ENCODE data around the gene CSTB.

The CSTB gene

DNA sequence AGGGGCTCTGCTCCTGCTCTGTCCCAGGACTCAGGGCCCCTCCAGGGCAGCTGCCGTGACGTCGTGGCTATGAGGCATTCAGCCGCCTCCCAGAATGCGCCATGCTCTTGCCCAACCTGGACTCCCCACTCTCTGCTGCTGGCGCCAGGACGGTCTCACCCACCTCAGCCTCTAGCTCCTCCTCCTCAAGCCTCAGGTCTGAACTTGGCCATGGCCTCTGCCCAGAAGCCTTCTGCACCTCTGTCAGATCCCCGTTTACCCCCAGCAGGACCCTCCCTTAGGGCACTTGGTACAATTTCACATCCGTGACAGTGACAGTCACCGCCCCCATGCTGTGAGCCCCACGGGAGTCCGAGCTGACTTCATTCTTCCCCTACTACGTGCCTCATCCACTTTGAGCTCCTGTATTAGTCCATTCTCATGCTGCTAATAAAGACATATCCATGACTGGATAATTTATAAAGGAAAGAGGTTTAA is 4.9 kb downstream of the CSTB start:
- Histone ChIP-seq H3K4me1 (ENCODE audit: control insufficient read depth, insufficient read depth, low read length) (no peaks in the 10 kb centered on the region), H3K9me3 (ENCODE audit: control insufficient read depth, insufficient read depth, low read depth, low read length) (no peaks in the 10 kb centered on the region), H3K27ac (ENCODE audit: extremely low read depth, low read depth, low read length) (no peak overlapping the region), H3K36me3 (ENCODE audit: control insufficient read depth in 2 of 2, insufficient read depth in 1 of 2, low read length in 2 of 2) (peaks cover 7 to 21% of the 10 kb centered on the region in 2 experiments; a peak in 2 of 3 replicates), H3K4me3 (ENCODE audit: low read depth, low read length) (no peak overlapping the region)
- POLR2A ChIA-PET: interaction anchor here (0.8 to 1.9 kb wide), 4 partner anchors 13 to 42 kb away, joined by 3 to 6 read pairs (median 4); partner anchors contain the start of gene RRP1
- CTCF ChIA-PET: interaction anchor here (0.6 to 1.7 kb wide), 4 partner anchors 12 to 1566 kb away, joined by 3 to 8 read pairs (median 4); partner anchors contain the start of gene RRP1
- peak; percentile 88 for TF ChIP-seq ZIC2 (tag by site-specific recombination; IDR thresholded peaks at IDR 0.05)
- TF ChIP-seq ZBTB48 (tag by site-specific recombination; IDR thresholded peaks at IDR 0.05): no peak; the same call in 1 of the 2 replicates
- TF ChIP-seq BCL11B (tag by site-specific recombination; IDR thresholded peaks at IDR 0.05; ENCODE audit: low read depth): no peak
- TF ChIP-seq, protein P1, sequence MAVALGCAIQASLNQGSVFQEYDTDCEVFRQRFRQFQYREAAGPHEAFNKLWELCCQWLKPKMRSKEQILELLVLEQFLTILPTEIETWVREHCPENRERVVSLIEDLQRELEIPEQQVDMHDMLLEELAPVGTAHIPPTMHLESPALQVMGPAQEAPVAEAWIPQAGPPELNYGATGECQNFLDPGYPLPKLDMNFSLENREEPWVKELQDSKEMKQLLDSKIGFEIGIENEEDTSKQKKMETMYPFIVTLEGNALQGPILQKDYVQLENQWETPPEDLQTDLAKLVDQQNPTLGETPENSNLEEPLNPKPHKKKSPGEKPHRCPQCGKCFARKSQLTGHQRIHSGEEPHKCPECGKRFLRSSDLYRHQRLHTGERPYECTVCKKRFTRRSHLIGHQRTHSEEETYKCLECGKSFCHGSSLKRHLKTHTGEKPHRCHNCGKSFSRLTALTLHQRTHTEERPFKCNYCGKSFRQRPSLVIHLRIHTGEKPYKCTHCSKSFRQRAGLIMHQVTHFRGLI (tag by site-specific recombination; IDR thresholded peaks at IDR 0.05): no peak
- no peak for TF ChIP-seq SCRT1 (tag by site-specific recombination; IDR thresholded peaks at IDR 0.05; ENCODE audit: borderline replicate concordance)
- TF ChIP-seq, protein P2, sequence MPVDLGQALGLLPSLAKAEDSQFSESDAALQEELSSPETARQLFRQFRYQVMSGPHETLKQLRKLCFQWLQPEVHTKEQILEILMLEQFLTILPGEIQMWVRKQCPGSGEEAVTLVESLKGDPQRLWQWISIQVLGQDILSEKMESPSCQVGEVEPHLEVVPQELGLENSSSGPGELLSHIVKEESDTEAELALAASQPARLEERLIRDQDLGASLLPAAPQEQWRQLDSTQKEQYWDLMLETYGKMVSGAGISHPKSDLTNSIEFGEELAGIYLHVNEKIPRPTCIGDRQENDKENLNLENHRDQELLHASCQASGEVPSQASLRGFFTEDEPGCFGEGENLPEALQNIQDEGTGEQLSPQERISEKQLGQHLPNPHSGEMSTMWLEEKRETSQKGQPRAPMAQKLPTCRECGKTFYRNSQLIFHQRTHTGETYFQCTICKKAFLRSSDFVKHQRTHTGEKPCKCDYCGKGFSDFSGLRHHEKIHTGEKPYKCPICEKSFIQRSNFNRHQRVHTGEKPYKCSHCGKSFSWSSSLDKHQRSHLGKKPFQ (tag by site-specific recombination; IDR thresholded peaks at IDR 0.05): 0 out of 2 replicates have a peak, but pooled peaks have one; percentile 7
- TF ChIP-seq ZNF324 (tag by site-specific recombination; IDR thresholded peaks at IDR 0.05): peak; percentile 74; the same call in 1 of the 2 replicates
- TF ChIP-seq ZNF560 (tag by site-specific recombination; IDR thresholded peaks at IDR 0.05; ENCODE audit: borderline replicate concordance): no peak
- no peak for TF ChIP-seq ZNF792 (tag by site-specific recombination; IDR thresholded peaks at IDR 0.05)
- TF ChIP-seq, protein P3, sequence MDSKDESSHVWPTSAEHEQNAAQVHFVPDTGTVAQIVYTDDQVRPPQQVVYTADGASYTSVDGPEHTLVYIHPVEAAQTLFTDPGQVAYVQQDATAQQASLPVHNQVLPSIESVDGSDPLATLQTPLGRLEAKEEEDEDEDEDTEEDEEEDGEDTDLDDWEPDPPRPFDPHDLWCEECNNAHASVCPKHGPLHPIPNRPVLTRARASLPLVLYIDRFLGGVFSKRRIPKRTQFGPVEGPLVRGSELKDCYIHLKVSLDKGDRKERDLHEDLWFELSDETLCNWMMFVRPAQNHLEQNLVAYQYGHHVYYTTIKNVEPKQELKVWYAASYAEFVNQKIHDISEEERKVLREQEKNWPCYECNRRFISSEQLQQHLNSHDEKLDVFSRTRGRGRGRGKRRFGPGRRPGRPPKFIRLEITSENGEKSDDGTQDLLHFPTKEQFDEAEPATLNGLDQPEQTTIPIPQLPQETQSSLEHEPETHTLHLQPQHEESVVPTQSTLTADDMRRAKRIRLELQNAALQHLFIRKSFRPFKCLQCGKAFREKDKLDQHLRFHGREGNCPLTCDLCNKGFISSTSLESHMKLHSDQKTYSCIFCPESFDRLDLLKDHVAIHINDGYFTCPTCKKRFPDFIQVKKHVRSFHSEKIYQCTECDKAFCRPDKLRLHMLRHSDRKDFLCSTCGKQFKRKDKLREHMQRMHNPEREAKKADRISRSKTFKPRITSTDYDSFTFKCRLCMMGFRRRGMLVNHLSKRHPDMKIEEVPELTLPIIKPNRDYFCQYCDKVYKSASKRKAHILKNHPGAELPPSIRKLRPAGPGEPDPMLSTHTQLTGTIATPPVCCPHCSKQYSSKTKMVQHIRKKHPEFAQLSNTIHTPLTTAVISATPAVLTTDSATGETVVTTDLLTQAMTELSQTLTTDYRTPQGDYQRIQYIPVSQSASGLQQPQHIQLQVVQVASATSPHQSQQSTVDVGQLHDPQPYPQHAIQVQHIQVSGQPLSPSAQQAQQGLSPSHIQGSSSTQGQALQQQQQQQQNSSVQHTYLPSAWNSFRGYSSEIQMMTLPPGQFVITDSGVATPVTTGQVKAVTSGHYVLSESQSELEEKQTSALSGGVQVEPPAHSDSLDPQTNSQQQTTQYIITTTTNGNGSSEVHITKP (tag by site-specific recombination; IDR thresholded peaks at IDR 0.05): peak; percentile 82
- TF ChIP-seq ZNF521 (tag by site-specific recombination; IDR thresholded peaks at IDR 0.05): no peak
- no peak for TF ChIP-seq TCF7L2 (IDR thresholded peaks at IDR 0.05; ENCODE audit: borderline replicate concordance, low read depth, low read length)
- no peak for TF ChIP-seq ZNF133 (tag by site-specific recombination; IDR thresholded peaks at IDR 0.05)
- TF ChIP-seq, protein P4, sequence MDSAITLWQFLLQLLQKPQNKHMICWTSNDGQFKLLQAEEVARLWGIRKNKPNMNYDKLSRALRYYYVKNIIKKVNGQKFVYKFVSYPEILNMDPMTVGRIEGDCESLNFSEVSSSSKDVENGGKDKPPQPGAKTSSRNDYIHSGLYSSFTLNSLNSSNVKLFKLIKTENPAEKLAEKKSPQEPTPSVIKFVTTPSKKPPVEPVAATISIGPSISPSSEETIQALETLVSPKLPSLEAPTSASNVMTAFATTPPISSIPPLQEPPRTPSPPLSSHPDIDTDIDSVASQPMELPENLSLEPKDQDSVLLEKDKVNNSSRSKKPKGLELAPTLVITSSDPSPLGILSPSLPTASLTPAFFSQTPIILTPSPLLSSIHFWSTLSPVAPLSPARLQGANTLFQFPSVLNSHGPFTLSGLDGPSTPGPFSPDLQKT (IDR thresholded peaks at IDR 0.05; ENCODE audit: borderline replicate concordance, low read depth, low read length): no peak
- TF ChIP-seq ZNF549 (tag by site-specific recombination; IDR thresholded peaks at IDR 0.05): no peak
- TF ChIP-seq, protein P5, sequence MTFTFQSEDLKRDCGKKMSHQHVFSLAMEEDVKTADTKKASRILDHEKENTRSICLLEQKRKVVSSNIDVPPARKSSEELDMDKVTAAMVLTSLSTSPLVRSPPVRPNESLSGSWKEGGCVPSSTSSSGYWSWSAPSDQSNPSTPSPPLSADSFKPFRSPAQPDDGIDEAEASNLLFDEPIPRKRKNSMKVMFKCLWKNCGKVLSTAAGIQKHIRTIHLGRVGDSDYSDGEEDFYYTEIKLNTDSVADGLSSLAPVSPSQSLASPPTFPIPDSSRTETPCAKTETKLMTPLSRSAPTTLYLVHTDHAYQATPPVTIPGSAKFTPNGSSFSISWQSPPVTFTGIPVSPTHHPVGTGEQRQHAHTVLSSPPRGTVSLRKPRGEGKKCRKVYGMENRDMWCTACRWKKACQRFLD (tag by site-specific recombination; IDR thresholded peaks at IDR 0.05): no peak
- TF ChIP-seq RBAK (tag by site-specific recombination; IDR thresholded peaks at IDR 0.05): no peak
- TF ChIP-seq ZNF530 (tag by site-specific recombination; IDR thresholded peaks at IDR 0.05; ENCODE audit: low read depth): no peak
- peak; percentile 76 for TF ChIP-seq ZBTB21 (tag by site-specific recombination; IDR thresholded peaks at IDR 0.05)
- no peak for TF ChIP-seq ZNF146 (tag by site-specific recombination; IDR thresholded peaks at IDR 0.05)
- no peak for TF ChIP-seq OVOL3 (tag by site-specific recombination; IDR thresholded peaks at IDR 0.05)
- TF ChIP-seq ZNF19 (tag by site-specific recombination; IDR thresholded peaks at IDR 0.05; ENCODE audit: low read depth): no peak
- no peak for TF ChIP-seq MEIS1 (CRISPR knock-in tag; IDR thresholded peaks at IDR 0.05; ENCODE audit: borderline replicate concordance)
- TF ChIP-seq, protein P6, sequence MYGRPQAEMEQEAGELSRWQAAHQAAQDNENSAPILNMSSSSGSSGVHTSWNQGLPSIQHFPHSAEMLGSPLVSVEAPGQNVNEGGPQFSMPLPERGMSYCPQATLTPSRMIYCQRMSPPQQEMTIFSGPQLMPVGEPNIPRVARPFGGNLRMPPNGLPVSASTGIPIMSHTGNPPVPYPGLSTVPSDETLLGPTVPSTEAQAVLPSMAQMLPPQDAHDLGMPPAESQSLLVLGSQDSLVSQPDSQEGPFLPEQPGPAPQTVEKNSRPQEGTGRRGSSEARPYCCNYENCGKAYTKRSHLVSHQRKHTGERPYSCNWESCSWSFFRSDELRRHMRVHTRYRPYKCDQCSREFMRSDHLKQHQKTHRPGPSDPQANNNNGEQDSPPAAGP (tag by site-specific recombination; IDR thresholded peaks at IDR 0.05): peak; percentile 60; the same call in 1 of the 2 replicates
- TF ChIP-seq ZBTB8A (tag by site-specific recombination; IDR thresholded peaks at IDR 0.05): peak; percentile 44
- TF ChIP-seq ZBTB7A (tag by site-specific recombination; IDR thresholded peaks at IDR 0.05; ENCODE audit: low read depth): no peak
- no peak for TF ChIP-seq ZNF837 (tag by site-specific recombination; IDR thresholded peaks at IDR 0.05)
- no peak for TF ChIP-seq MYNN (tag by site-specific recombination; IDR thresholded peaks at IDR 0.05; ENCODE audit: borderline replicate concordance)
- TF ChIP-seq ZNF114 (tag by site-specific recombination; IDR thresholded peaks at IDR 0.05): no peak
